ENCODE results near the gene HOXB8.

DNA sequence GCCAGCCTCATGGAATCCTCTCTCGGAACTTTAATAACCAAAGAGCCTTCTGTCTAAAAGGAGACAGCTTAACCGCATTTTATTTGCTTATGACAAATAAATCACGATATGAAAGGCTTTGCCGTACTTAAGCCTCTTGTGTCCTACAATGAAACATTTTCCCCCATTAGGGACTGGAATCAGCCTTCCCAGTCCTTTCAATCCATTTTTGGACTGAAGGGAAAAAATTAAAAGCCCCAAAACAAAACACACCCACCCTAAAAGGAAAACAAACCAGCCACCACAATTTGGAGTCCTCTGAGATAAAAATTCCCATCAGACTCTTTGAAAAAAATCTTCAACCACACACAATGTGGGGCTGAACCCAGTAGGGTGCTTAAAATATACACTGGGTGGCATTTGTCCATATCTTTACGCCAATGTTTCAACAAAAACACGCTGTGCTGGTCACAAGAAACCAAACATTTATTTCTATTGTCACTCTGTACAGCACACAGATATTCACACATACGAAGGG is 40.0 kb downstream of the HOXB8 start:
- TF ChIP-seq POLR2AphosphoS5 (IDR thresholded peaks at IDR 0.05; ENCODE audit: low read depth) (no peak), CREB1 (CRISPR knock-in tag; IDR thresholded peaks at IDR 0.05; ENCODE audit: low read depth) (no peak)
- TF ChIP-seq, protein P1, sequence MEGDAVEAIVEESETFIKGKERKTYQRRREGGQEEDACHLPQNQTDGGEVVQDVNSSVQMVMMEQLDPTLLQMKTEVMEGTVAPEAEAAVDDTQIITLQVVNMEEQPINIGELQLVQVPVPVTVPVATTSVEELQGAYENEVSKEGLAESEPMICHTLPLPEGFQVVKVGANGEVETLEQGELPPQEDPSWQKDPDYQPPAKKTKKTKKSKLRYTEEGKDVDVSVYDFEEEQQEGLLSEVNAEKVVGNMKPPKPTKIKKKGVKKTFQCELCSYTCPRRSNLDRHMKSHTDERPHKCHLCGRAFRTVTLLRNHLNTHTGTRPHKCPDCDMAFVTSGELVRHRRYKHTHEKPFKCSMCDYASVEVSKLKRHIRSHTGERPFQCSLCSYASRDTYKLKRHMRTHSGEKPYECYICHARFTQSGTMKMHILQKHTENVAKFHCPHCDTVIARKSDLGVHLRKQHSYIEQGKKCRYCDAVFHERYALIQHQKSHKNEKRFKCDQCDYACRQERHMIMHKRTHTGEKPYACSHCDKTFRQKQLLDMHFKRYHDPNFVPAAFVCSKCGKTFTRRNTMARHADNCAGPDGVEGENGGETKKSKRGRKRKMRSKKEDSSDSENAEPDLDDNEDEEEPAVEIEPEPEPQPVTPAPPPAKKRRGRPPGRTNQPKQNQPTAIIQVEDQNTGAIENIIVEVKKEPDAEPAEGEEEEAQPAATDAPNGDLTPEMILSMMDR (conservative IDR thresholded peaks at IDR 0.05; ENCODE audit: low read depth in 2 of 2) = no peak
- TF ChIP-seq, protein P2, sequence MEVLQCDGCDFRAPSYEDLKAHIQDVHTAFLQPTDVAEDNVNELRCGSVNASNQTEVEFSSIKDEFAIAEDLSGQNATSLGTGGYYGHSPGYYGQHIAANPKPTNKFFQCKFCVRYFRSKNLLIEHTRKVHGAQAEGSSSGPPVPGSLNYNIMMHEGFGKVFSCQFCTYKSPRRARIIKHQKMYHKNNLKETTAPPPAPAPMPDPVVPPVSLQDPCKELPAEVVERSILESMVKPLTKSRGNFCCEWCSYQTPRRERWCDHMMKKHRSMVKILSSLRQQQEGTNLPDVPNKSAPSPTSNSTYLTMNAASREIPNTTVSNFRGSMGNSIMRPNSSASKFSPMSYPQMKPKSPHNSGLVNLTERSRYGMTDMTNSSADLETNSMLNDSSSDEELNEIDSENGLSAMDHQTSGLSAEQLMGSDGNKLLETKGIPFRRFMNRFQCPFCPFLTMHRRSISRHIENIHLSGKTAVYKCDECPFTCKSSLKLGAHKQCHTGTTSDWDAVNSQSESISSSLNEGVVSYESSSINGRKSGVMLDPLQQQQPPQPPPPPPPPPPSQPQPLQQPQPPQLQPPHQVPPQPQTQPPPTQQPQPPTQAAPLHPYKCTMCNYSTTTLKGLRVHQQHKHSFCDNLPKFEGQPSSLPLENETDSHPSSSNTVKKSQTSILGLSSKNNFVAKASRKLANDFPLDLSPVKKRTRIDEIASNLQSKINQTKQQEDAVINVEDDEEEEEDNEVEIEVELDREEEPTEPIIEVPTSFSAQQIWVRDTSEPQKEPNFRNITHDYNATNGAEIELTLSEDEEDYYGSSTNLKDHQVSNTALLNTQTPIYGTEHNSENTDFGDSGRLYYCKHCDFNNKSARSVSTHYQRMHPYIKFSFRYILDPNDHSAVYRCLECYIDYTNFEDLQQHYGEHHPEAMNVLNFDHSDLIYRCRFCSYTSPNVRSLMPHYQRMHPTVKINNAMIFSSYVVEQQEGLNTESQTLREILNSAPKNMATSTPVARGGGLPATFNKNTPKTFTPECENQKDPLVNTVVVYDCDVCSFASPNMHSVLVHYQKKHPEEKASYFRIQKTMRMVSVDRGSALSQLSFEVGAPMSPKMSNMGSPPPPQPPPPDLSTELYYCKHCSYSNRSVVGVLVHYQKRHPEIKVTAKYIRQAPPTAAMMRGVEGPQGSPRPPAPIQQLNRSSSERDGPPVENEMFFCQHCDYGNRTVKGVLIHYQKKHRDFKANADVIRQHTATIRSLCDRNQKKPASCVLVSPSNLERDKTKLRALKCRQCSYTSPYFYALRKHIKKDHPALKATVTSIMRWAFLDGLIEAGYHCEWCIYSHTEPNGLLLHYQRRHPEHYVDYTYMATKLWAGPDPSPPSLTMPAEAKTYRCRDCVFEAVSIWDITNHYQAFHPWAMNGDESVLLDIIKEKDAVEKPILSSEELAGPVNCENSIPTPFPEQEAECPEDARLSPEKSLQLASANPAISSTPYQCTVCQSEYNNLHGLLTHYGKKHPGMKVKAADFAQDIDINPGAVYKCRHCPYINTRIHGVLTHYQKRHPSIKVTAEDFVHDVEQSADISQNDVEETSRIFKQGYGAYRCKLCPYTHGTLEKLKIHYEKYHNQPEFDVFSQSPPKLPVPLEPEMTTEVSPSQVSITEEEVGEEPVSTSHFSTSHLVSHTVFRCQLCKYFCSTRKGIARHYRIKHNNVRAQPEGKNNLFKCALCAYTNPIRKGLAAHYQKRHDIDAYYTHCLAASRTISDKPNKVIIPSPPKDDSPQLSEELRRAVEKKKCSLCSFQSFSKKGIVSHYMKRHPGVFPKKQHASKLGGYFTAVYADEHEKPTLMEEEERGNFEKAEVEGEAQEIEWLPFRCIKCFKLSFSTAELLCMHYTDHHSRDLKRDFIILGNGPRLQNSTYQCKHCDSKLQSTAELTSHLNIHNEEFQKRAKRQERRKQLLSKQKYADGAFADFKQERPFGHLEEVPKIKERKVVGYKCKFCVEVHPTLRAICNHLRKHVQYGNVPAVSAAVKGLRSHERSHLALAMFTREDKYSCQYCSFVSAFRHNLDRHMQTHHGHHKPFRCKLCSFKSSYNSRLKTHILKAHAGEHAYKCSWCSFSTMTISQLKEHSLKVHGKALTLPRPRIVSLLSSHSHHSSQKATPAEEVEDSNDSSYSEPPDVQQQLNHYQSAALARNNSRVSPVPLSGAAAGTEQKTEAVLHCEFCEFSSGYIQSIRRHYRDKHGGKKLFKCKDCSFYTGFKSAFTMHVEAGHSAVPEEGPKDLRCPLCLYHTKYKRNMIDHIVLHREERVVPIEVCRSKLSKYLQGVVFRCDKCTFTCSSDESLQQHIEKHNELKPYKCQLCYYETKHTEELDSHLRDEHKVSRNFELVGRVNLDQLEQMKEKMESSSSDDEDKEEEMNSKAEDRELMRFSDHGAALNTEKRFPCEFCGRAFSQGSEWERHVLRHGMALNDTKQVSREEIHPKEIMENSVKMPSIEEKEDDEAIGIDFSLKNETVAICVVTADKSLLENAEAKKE (CRISPR knock-in tag; IDR thresholded peaks at IDR 0.05) = no peak
